Measurements from ENCODE around the gene TNS1. TPM values are rescaled to one million over a fixed set of nuclear protein-coding genes. Genes with fewer than 3 reads are reported as not detected.
"Not testable (repeated sequence)": the region's sequence is repeated elsewhere in the genome, so short reads cannot be mapped to it uniquely, and the experiment has no call there.

Gene TNS1
- total RNA-seq, 1 experiment from 2014 or later: 1.5 TPM

DNA sequence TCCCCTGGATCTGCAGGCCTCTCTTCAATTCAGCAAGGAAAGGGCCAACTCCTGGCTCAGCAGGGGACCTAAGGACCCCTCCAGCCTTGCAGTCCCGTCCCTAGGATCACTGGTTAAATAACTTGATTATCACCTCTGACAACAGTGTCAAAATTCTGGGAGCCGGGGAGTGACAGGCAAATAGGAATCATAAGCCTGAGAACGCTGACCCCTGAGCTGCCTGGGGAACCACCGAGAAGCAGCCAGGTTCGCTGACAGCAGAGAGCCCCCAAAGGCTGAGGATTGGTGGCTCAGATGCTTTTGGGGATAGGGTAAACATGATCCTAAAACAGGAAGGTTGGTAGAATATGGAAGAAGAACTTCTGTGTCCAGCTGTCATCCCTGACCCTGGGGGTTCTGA lies 17.5 kb upstream of the TNS1 start:
- CTCF ChIA-PET: no interaction called here
- TF ChIP-seq CTCF (conservative IDR thresholded peaks at IDR 0.05; ENCODE audit: low read depth, low read length) (no peak), EZH2 (IDR thresholded peaks at IDR 0.05; ENCODE audit: low read length, unreplicated experiment) (no peak), EZH2phosphoT487 (IDR thresholded peaks at IDR 0.05; ENCODE audit: borderline replicate concordance, low read length) (no peak)
- Histone ChIP-seq H3K27me3 (ENCODE audit: low read length) (no peaks in the 10 kb centered on the region), H4K20me1 (ENCODE audit: low read length) (no peaks in the 10 kb centered on the region), H3K4me1 (ENCODE audit: insufficient read depth, low read length) (no peaks in the 10 kb centered on the region), H3K9me2 (replicated peaks; ENCODE audit: low read length) (no peaks in the 10 kb centered on the region), H3K4me2 (ENCODE audit: low read length) (no peak overlapping the region), H3K79me2 (ENCODE audit: low read length) (no peaks in the 10 kb centered on the region), H3F3A (ENCODE audit: low read length, unreplicated experiment) (no peaks in the 10 kb centered on the region), H3K9ac (ENCODE audit: low read length) (no peak overlapping the region), H3K27ac (ENCODE audit: low read length) (no peak overlapping the region), H3K36me3 (ENCODE audit: low read depth, low read length) (no peaks in the 10 kb centered on the region), H2AFZ (ENCODE audit: low read length) (no peak overlapping the region), H3K4me3 (ENCODE audit: low read length) (no peak overlapping the region), H3K9me3 (ENCODE audit: low read length) (no peaks in the 10 kb centered on the region)
- POLR2A ChIA-PET (ENCODE audit: unreplicated experiment): no interaction called here
- intact Hi-C loops (cut with micrococcal nuclease): no loop called here
- ATAC-seq (no peak), DNase-seq (no peak)
- BruUV-seq (replicated peaks): no TSS peak

- no TSS peak for BruUV-seq (replicated peaks)
- H3K9ac ChIP-seq (ENCODE audit: low read length): no peak overlapping the region
- intact Hi-C loops (cut with micrococcal nuclease): no loop called here
- no peaks in the 10 kb centered on the region for H3K36me3 ChIP-seq (ENCODE audit: low read depth, low read length)
- DNase-seq: no peak
- no peaks in the 10 kb centered on the region for H3K9me2 ChIP-seq (replicated peaks; ENCODE audit: low read length)
- H3K9me3 ChIP-seq (ENCODE audit: low read length): no peaks in the 10 kb centered on the region
- POLR2A ChIA-PET (ENCODE audit: unreplicated experiment): no interaction called here
- H4K20me1 ChIP-seq (ENCODE audit: low read length): no peaks in the 10 kb centered on the region
- H2AFZ ChIP-seq (ENCODE audit: low read length): no peak overlapping the region
- no peaks in the 10 kb centered on the region for H3K79me2 ChIP-seq (ENCODE audit: low read length)
- ATAC-seq: no peak
- no peaks in the 10 kb centered on the region for H3F3A ChIP-seq (ENCODE audit: low read length, unreplicated experiment)
- H3K27me3 ChIP-seq (ENCODE audit: low read length): no peaks in the 10 kb centered on the region
- no peak overlapping the region for H3K4me3 ChIP-seq (ENCODE audit: low read length)
- CTCF ChIA-PET: no interaction called here
- TF ChIP-seq EZH2 (IDR thresholded peaks at IDR 0.05; ENCODE audit: low read length, unreplicated experiment) (no peak), EZH2phosphoT487 (IDR thresholded peaks at IDR 0.05; ENCODE audit: borderline replicate concordance, low read length) (no peak), CTCF (conservative IDR thresholded peaks at IDR 0.05; ENCODE audit: low read depth, low read length) (no peak)
- H3K27ac ChIP-seq (ENCODE audit: low read length): no peak overlapping the region
- H3K4me1 ChIP-seq (ENCODE audit: insufficient read depth, low read length): no peaks in the 10 kb centered on the region
- H3K4me2 ChIP-seq (ENCODE audit: low read length): no peak overlapping the region
These were observed 16.7 kb upstream of the TNS1 start for GRCh38 chr2:218019411-218020060.

DNA sequence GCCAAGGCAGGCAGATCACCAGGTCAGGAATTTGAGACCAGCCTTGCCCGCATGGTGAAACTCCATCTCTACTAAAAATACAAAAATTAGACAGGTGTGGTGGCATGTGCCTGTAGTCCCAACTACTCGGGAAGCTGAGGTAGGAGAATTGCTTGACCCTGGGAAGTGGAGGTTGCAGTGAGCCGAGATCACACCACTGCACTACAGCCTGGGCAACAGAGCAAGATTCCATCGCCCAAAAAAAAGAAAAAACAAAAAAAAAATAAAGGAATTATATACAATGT lies 16.0 kb upstream of the TNS1 start:
- H3K36me3 ChIP-seq (ENCODE audit: low read depth, low read length); H3K4me3 ChIP-seq (ENCODE audit: low read length); intact Hi-C loops (cut with micrococcal nuclease); CTCF ChIA-PET; H3K27ac ChIP-seq (ENCODE audit: low read length); H3K79me2 ChIP-seq (ENCODE audit: low read length); H2AFZ ChIP-seq (ENCODE audit: low read length); DNase-seq; H4K20me1 ChIP-seq (ENCODE audit: low read length); H3K9me2 ChIP-seq (replicated peaks; ENCODE audit: low read length); H3K9me3 ChIP-seq (ENCODE audit: low read length); POLR2A ChIA-PET (ENCODE audit: unreplicated experiment); H3K4me1 ChIP-seq (ENCODE audit: insufficient read depth, low read length); H3K27me3 ChIP-seq (ENCODE audit: low read length); H3K4me2 ChIP-seq (ENCODE audit: low read length); H3K9ac ChIP-seq (ENCODE audit: low read length); H3F3A ChIP-seq (ENCODE audit: low read length, unreplicated experiment); ATAC-seq; BruUV-seq (replicated peaks): not testable (repeated sequence)
